PC-3 (cell line): ENCODE data around the gene MED12L. TPM values are rescaled to one million over a fixed set of nuclear protein-coding genes. Genes with fewer than 3 reads are reported as not detected.

ENCODE experiments used
- ATAC-seq: fragments of 200-7000 bp; cut with Tn5 transposase; 2 replicates; pipeline ENCODE4 v1.9.1; 2020; ENCODE audit warnings: mild to moderate bottlenecking, moderate library complexity
- BruUV-seq: library from RNA; stranded (reverse); fragments of 400-500 nt; replicated peaks from 2 replicates; lab custom pipeline; 2021; lab: Mats Ljungman, UMichigan
- CTCF ChIA-PET: fragments of 300-600 bp; sonication (Branson Sonifier 250); formaldehyde crosslinking; loops from one replicate; lab custom pipeline; 2022; ENCODE audit warnings: antibody characterized with exemption; lab: Charles Lee
- POLR2A ChIA-PET: fragments of 300-600 bp; sonication (Branson Sonifier 250); formaldehyde crosslinking; loops from one replicate; lab custom pipeline; 2022; ENCODE audit warnings: antibody characterized with exemption; ENCODE audit not compliant: unreplicated experiment; lab: Charles Lee
- DNase-seq: peaks from one replicate; pipeline ENCODE4 v3.0.0-alpha.2; 2015
- H2AFZ ChIP-seq: fragments of 300-600 bp; sonication (generic); 2 replicates; pipeline ENCODE4 v1.6.0; 2016; ENCODE audit warnings: antibody characterized with exemption, low read length
- H3F3A ChIP-seq: fragments of 300-600 bp; sonication (generic); one replicate; pipeline ENCODE4 v1.6.0; 2017; ENCODE audit warnings: antibody characterized with exemption, low read length, control low read depth, mild to moderate bottlenecking; ENCODE audit not compliant: unreplicated experiment
- H3K27ac ChIP-seq: fragments of 300-600 bp; sonication (generic); 2 replicates; pipeline ENCODE4 v1.5.1; 2016; ENCODE audit warnings: mild to moderate bottlenecking, low read length
- H3K27me3 ChIP-seq: fragments of 300-600 bp; sonication (generic); 2 replicates; pipeline ENCODE4 v1.6.1; 2016; ENCODE audit warnings: low read length, mixed read lengths
- H3K36me3 ChIP-seq: fragments of 300-600 bp; sonication (generic); 2 replicates; pipeline ENCODE4 v1.6.1; 2016; ENCODE audit warnings: low read depth, mixed run types, low read length, mixed read lengths
- H3K4me1 ChIP-seq: fragments of 300-600 bp; sonication (generic); 2 replicates; pipeline ENCODE4 v1.5.1; 2016; ENCODE audit warnings: low read length; ENCODE audit not compliant: insufficient read depth
- H3K4me2 ChIP-seq: fragments of 300-600 bp; sonication (generic); 2 replicates; pipeline ENCODE4 v1.6.0; 2016; ENCODE audit warnings: low read length
- H3K4me3 ChIP-seq: fragments of 300-600 bp; sonication (generic); 2 replicates; pipeline ENCODE4 v1.5.1; 2016; ENCODE audit warnings: mild to moderate bottlenecking, low read length, mixed read lengths
- H3K79me2 ChIP-seq: fragments of 300-600 bp; sonication (generic); 2 replicates; pipeline ENCODE4 v1.6.1; 2017; ENCODE audit warnings: low read length, mixed read lengths
- H3K9ac ChIP-seq: fragments of 300-600 bp; sonication (generic); 2 replicates; pipeline ENCODE4 v1.6.0; 2016; ENCODE audit warnings: mild to moderate bottlenecking, low read length
- H3K9me2 ChIP-seq: fragments of 300-600 bp; sonication (generic); replicated peaks from 2 replicates; pipeline ENCODE4 v1.6.1; 2016; ENCODE audit warnings: mixed run types, low read length, mixed read lengths
- H3K9me3 ChIP-seq: fragments of 300-600 bp; sonication (generic); 2 replicates; pipeline ENCODE4 v1.6.1; 2016; ENCODE audit warnings: low read length, mixed read lengths
- H4K20me1 ChIP-seq: fragments of 300-600 bp; sonication (generic); 2 replicates; pipeline ENCODE4 v1.6.1; 2016; ENCODE audit warnings: low read length, mixed read lengths
- CTCF ChIP-seq: fragments of 300-600 bp; sonication (generic); conservative IDR thresholded peaks from 2 replicates; pipeline ENCODE4 v1.5.1; 2017; ENCODE audit warnings: antibody characterized with exemption, low read depth, mild to moderate bottlenecking, low read length
- EZH2 ChIP-seq: fragments of 300-600 bp; sonication (generic); IDR thresholded peaks from one replicate; pipeline ENCODE4 v1.6.1; 2017; ENCODE audit warnings: antibody characterized with exemption, mild to moderate bottlenecking, low read length; ENCODE audit not compliant: unreplicated experiment
- EZH2phosphoT487 ChIP-seq: fragments of 300-600 bp; sonication (generic); IDR thresholded peaks from 2 replicates; pipeline ENCODE4 v1.6.1; 2018; ENCODE audit warnings: mild to moderate bottlenecking, antibody characterized with exemption, low read length, borderline replicate concordance
- intact Hi-C: fragments of 100-400 bp; cut with micrococcal nuclease; formaldehyde crosslinking; loops from 2 replicates; pipeline ENCODE4 v1.9.0; 2023
- total RNA-seq: library from RNA; depleted of rRNA; stranded (reverse); fragments of >200 nt; gene quantifications from 2 replicates; pipeline ENCODE4 v1.2.3, GENCODE V29; 2014

MED12L gene
- total RNA-seq, 1 experiment from 2014 or later, result 0.55 TPM

- H3K4me3 ChIP-seq, result no peak overlapping the region
- H3K79me2 ChIP-seq, result no peaks in the 10 kb centered on the region
- H3K4me1 ChIP-seq, result no peaks in the 10 kb centered on the region
- H2AFZ ChIP-seq, result no peak overlapping the region
- no peak overlapping the region for H3K4me2 ChIP-seq
- TF ChIP-seq EZH2 (no peak), CTCF (no peak), EZH2phosphoT487 (no peak)
- H3K9me2 ChIP-seq, result no peaks in the 10 kb centered on the region
- no peaks in the 10 kb centered on the region for H3K36me3 ChIP-seq
- intact Hi-C loops, result no loop called here
- ATAC-seq (no peak), DNase-seq (no peak)
- CTCF ChIA-PET, result no interaction called here
- H3K9me3 ChIP-seq, result no peaks in the 10 kb centered on the region
- no peaks in the 10 kb centered on the region for H3K27me3 ChIP-seq
- H3F3A ChIP-seq, result no peaks in the 10 kb centered on the region
- H4K20me1 ChIP-seq, result no peaks in the 10 kb centered on the region
- no peak overlapping the region for H3K9ac ChIP-seq
- no TSS peak for BruUV-seq
- no peak overlapping the region for H3K27ac ChIP-seq
- POLR2A ChIA-PET, result no interaction called here
These were observed 88.9 kb downstream of the MED12L start for GRCh38 chr3:151174351-151174750.

- BruUV-seq, result no TSS peak
- H3F3A ChIP-seq, result no peaks in the 10 kb centered on the region
- no peaks in the 10 kb centered on the region for H4K20me1 ChIP-seq
- no peak overlapping the region for H3K4me2 ChIP-seq
- no peaks in the 10 kb centered on the region for H3K9me2 ChIP-seq
- no peaks in the 10 kb centered on the region for H3K36me3 ChIP-seq
- TF ChIP-seq EZH2phosphoT487 (no peak), CTCF (no peak), EZH2 (no peak)
- DNase-seq (no peak), ATAC-seq (no peak)
- H3K9me3 ChIP-seq, result no peaks in the 10 kb centered on the region
- no peak overlapping the region for H2AFZ ChIP-seq
- H3K79me2 ChIP-seq, result no peaks in the 10 kb centered on the region
- intact Hi-C loops, result no loop called here
- CTCF ChIA-PET, result no interaction called here
- no peak overlapping the region for H3K9ac ChIP-seq
- H3K4me3 ChIP-seq, result no peak overlapping the region
- no peaks in the 10 kb centered on the region for H3K4me1 ChIP-seq
- POLR2A ChIA-PET, result no interaction called here
- H3K27me3 ChIP-seq, result no peaks in the 10 kb centered on the region
- no peak overlapping the region for H3K27ac ChIP-seq
These were observed 90.5 kb downstream of the MED12L start for GRCh38 chr3:151175952-151176351.

GRCh38 chr3:151178208-151178845, 92.9 kb downstream of the MED12L start:
- H4K20me1 ChIP-seq, result no peaks in the 10 kb centered on the region
- H3K9ac ChIP-seq, result no peak overlapping the region
- no peak overlapping the region for H3K4me2 ChIP-seq
- CTCF ChIA-PET, result interaction anchor here (0.6 kb wide), 1 partner anchor 166 kb away, joined by 3 read pairs; no protein-coding TSS in a partner anchor
- H3K79me2 ChIP-seq, result no peaks in the 10 kb centered on the region
- POLR2A ChIA-PET, result interaction anchor here (0.7 kb wide), 1 partner anchor 41 kb away, joined by 4 read pairs; no protein-coding TSS in a partner anchor
- H3F3A ChIP-seq, result no peaks in the 10 kb centered on the region
- H3K4me1 ChIP-seq, result no peaks in the 10 kb centered on the region
- H2AFZ ChIP-seq, result no peak overlapping the region
- H3K36me3 ChIP-seq, result no peaks in the 10 kb centered on the region
- no peak for TF ChIP-seq EZH2
- TF ChIP-seq EZH2phosphoT487, result no peak
- no peak for TF ChIP-seq CTCF
- H3K9me2 ChIP-seq, result no peaks in the 10 kb centered on the region
- H3K27me3 ChIP-seq, result no peaks in the 10 kb centered on the region
- ATAC-seq (no peak), DNase-seq (peak; percentile 6)
- intact Hi-C loops, result no loop called here
- no peaks in the 10 kb centered on the region for H3K9me3 ChIP-seq
- BruUV-seq, result no TSS peak
- no peak overlapping the region for H3K4me3 ChIP-seq
- H3K27ac ChIP-seq, result no peak overlapping the region
